ENCODE data around the gene FYB2.

DNA sequence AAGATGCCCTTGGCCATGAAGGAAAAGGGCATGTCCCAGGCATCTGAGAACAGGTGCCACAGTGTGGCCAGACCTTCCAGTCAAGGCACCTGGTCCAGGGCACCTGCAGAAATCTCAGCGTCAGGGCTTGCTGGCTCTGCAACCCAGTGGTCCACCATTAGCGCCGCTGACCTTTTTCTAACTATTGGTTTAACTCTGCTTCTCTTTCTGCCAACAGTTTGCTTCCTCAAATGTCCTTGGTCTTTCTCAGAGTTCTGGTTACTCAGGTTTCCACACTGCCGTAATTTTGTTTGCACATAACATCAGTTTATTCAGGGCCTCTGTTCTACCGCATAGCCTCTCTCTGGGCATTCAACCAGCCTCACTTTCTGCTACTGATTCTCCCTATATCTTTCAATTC, 16.5 kb upstream of the FYB2 start:
- TF ChIP-seq POLR2A (IDR thresholded peaks at IDR 0.05): no peak
- TF ChIP-seq, protein P1, sequence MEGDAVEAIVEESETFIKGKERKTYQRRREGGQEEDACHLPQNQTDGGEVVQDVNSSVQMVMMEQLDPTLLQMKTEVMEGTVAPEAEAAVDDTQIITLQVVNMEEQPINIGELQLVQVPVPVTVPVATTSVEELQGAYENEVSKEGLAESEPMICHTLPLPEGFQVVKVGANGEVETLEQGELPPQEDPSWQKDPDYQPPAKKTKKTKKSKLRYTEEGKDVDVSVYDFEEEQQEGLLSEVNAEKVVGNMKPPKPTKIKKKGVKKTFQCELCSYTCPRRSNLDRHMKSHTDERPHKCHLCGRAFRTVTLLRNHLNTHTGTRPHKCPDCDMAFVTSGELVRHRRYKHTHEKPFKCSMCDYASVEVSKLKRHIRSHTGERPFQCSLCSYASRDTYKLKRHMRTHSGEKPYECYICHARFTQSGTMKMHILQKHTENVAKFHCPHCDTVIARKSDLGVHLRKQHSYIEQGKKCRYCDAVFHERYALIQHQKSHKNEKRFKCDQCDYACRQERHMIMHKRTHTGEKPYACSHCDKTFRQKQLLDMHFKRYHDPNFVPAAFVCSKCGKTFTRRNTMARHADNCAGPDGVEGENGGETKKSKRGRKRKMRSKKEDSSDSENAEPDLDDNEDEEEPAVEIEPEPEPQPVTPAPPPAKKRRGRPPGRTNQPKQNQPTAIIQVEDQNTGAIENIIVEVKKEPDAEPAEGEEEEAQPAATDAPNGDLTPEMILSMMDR (IDR thresholded peaks at IDR 0.05): no peak

Measured in esophagus squamous epithelium (tissue), 4 donors.